Measurements from ENCODE around the gene KXD1.

GRCh38 chr19:18517606-18518005, 40.1 kb upstream of the KXD1 start:
- no peak for TF ChIP-seq POLR2AphosphoS5 (IDR thresholded peaks at IDR 0.05; ENCODE audit: low read depth, low read length)
- no peak for TF ChIP-seq POLR2A (IDR thresholded peaks at IDR 0.05; ENCODE audit: low read depth, low read length)
- no peak for TF ChIP-seq TAF1 (IDR thresholded peaks at IDR 0.05; ENCODE audit: borderline replicate concordance, low read depth, low read length)

All from GM12892 (cell line).